Gastroesophageal sphincter (tissue), 3 donors: ENCODE data around the gene PTPN5.

Experiments
- CTCF ChIP-seq, 4 experiments: fragments of 200-600 bp in 2 of 4; fragments of 450-650 bp in 2 of 4; sonication (generic) in 1 of 4; IDR thresholded peaks; one replicate each; pipeline ENCODE4 v1.5.1; 2017 to 2019; ENCODE audit warnings: antibody characterized with exemption in 4 of 4, mild to moderate bottlenecking in 2 of 4, moderate library complexity in 2 of 4
- POLR2A ChIP-seq, 2 donors: fragments of 450-650 bp; IDR thresholded peaks; one replicate each; pipeline ENCODE4 v1.6.1; 2017; ENCODE audit warnings: antibody characterized with exemption in 2 of 2, mild to moderate bottlenecking in 2 of 2, moderate library complexity in 1 of 2
- POLR2AphosphoS5 ChIP-seq: sonication (generic); formaldehyde crosslinking; IDR thresholded peaks from one replicate; pipeline ENCODE4 v1.6.1; 2017; ENCODE audit warnings: antibody characterized with exemption

- TF ChIP-seq POLR2AphosphoS5 = no peak
- TF ChIP-seq CTCF (IDR thresholded peaks at IDR 0.05) = no peak
- TF ChIP-seq POLR2A (IDR thresholded peaks at IDR 0.05) = no peak
Measured at GRCh38 chr11:18709414-18709813, 82.2 kb downstream of the PTPN5 start.
